GM12874 (cell line): ENCODE data around the gene LRRC3.

Experiments
- TF ChIP-seq, protein P1 (sequence below): IDR thresholded peaks from 2 replicates; pipeline ENCODE4 v1.5.1; 2011; ENCODE audit warnings: low read depth, mild to moderate bottlenecking, control low read depth, low read length, moderate library complexity; ENCODE audit not compliant: insufficient read depth

The LRRC3 gene

DNA sequence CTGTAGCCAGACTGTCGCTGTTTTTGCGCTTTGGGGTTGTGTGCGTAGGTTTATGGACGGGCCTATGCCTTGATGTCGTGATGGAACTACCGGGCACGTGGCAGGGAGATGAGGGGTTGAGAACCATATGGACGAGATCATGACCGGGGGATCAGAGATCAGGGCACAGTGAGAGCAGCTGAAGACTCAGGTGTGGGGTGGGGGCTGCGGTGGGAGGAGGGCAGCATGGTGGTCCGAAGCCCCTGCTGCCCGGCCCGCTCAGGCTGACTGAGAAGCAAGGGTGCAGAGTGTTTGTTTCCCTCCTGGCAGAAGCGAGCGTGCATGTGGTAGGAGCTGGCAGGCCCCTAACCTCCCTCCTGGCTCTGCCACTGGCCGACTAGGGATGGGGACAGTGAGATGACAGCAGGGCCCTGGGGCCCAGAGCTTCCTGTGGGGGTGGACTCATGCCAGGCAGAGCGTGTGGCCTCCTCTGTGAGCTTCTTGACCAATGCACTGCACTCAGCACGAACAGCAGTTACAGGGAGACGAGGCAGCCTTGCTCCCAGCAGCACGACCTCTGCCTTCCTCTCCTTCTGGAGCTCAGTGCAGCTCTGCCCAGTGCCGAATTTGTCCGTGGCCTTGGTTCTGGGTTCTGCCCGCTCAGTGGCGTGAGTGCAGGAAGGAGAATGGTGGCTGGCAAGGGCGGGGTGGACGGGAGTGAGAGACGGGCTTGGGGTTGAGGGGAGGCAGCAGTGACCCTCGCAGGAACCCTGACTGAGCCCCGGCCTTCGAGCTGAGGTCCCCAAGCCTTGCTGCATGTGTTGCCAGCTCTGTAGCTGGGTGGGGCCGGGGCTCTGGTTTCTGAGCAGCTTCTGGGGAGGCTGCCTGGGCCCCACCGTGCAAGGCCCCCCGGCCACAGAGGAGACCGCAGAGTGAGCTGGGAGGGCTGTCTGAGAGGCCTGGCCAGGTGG is 22.2 kb upstream of the LRRC3 start:
- TF ChIP-seq, protein P1, sequence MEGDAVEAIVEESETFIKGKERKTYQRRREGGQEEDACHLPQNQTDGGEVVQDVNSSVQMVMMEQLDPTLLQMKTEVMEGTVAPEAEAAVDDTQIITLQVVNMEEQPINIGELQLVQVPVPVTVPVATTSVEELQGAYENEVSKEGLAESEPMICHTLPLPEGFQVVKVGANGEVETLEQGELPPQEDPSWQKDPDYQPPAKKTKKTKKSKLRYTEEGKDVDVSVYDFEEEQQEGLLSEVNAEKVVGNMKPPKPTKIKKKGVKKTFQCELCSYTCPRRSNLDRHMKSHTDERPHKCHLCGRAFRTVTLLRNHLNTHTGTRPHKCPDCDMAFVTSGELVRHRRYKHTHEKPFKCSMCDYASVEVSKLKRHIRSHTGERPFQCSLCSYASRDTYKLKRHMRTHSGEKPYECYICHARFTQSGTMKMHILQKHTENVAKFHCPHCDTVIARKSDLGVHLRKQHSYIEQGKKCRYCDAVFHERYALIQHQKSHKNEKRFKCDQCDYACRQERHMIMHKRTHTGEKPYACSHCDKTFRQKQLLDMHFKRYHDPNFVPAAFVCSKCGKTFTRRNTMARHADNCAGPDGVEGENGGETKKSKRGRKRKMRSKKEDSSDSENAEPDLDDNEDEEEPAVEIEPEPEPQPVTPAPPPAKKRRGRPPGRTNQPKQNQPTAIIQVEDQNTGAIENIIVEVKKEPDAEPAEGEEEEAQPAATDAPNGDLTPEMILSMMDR = no peak

DNA sequence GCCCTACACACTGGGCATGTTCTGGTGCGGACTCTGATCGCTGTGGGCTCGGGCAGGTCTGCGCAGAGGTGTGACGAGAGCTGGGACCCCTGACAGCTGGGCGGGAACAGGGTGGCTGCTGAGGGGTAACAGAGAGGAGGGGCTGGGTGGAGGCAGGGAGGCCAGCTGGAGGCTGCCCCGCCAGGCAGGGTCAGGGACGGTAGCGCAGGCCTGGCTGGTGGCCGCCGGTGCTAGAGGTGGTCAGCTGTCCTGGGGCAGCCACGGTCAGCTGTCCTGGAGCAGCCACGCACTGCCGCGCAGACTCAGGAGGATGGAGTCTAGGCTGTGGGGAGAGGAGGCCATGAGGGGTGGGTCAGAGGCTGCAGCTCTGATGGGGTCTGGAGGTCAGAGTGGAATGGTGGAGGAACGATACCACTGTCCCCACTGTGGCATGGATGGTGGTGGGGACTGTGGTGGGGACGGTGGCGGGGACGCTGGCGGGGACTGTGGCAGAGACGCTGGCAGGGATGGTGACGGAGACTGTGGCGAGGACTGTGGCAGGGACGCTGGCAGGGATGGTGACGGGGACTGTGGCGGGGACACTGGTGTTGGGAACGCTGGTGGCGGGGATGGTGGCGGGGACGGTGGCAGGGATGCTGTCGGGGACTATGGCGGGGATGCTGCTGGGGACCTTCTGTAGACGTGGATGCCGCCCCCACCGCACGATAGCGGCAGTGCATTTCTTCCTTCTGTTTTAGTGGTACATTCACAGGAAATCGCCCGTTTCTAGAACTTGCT is 21.3 kb upstream of the LRRC3 start:
- TF ChIP-seq, protein P1 = no peak

DNA sequence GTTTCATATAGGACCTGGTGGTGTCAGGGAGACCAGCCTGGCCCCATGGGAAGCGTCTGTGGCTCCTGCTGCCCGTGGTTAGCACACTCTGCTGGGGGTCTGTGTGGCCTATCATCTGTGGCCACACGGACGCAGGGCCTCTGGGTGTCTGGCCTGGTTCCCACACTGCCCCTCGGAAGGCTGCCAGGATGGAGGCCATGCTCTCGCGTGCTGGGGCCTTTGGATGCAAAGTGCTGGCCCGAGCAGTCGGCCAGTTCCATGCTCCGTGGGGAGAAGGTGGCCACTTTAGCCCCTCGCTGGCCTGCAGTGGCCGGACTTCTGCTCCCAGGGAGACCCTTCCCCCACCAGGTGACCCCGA is 20.8 kb upstream of the LRRC3 start:
- TF ChIP-seq, protein P1 = no peak

DNA sequence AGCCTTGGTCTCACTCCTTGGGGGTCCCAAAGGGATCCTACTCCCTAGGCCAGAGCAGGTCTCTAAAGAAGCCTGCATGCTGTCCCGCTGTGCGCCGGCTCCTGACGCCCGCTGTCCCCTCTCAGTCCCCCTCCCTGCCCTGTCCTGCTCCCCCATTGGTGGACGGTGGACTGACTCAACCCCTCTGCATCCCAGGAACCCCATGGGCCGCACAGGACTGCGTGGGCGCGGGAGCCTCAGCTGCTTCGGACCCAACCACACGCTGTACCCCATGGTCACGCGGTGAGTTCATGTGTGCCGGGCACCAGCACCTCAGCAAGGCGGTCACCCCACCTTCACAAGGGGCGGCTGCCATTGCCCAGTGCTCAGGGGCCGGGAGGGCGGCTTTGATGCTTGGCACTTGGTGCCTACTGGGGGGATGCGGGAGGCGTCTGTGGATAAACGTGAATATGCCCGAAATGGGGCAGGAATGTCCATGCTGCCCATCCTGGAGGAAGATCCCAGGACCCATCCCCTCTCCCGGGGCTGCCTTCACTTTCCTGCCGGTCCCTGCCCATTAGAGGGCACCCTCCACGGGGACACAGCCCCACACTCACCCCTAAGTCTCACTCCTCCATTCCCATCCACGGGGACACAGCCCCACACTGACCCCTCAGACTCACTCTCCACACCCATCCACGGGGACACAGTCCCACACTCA is 20.2 kb upstream of the LRRC3 start:
- TF ChIP-seq, protein P1 = no peak

DNA sequence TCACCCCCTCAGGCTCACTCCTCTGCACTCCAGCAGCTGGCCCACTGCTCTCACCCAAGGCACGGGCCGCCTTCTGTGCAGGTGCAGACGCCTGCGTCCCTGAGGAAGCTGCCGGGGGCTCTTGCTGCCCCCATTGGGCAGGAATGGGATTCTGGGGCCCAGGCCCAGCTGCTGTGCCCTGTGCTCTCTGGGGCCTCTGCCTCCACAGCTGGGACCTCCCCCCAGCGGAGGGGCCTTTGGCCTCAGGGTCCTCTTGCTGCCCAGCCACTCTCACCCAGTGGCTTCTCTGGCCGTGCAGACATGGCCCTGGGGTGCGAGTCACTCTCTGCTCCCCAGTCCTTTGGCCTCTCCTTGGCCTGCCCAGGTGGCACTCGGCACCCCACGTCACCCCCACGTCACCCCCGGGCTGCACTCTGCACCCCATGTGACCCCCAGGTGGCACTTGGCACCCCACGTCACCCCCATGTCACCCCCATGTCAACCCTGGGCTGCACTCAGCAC is 19.1 kb upstream of the LRRC3 start:
- TF ChIP-seq, protein P1 = no peak

DNA sequence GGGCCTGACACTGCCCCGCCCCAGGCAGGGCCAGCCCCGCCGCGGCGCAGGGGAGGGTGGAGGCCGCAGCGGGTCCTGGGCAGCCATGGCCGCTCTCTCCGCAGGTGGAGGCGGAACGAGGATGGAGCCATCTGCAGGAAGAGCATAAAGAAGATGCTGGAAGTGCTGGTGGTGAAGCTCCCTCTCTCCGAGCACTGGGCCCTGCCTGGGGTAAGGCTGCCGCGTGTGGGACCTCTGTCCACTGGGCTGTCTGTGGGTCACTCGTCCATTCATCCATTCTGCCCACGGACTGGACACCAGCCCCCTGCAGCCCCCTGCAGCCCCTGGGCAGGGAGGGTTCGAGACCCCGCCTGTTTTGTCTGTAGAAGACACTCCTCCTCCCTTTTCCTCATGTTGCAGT is 18.4 kb upstream of the LRRC3 start:
- TF ChIP-seq, protein P1 = no peak

DNA sequence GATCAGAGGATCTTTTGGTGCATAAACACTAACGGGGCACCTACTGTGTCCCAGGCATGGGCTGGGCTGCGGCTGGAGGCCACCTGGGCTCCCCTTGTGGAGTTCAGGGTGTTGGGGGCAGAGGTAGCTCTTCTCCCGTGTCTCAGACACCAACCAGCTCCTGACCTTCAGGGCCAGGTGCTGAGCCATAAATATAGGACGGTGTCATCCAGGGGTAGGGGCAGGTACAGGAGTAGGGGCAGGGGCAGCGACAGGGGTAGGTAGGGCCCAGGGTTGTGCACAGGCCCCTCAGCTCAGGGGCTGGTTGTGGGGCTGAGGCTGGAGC is 18.0 kb upstream of the LRRC3 start:
- TF ChIP-seq, protein P1 = no peak
